Stimulated activated CD8-positive, alpha-beta memory T cell treated with anti-CD3 and anti-CD28 coated beads, Interleukin-12 subunit alpha, Interleukin-12 subunit beta, amount 100 ng/mL, for 1 hour (primary cell): ENCODE results near the gene PTGES3L.
"Not testable (repeated sequence)": the region's sequence is repeated elsewhere in the genome, so short reads cannot be mapped to it uniquely, and the experiment has no call there.

ENCODE experiments used
- DNase-seq: peaks from one replicate; pipeline ENCODE4 v3.0.0-alpha.2; 2020; ENCODE audit warnings: low read depth

PTGES3L gene

DNA sequence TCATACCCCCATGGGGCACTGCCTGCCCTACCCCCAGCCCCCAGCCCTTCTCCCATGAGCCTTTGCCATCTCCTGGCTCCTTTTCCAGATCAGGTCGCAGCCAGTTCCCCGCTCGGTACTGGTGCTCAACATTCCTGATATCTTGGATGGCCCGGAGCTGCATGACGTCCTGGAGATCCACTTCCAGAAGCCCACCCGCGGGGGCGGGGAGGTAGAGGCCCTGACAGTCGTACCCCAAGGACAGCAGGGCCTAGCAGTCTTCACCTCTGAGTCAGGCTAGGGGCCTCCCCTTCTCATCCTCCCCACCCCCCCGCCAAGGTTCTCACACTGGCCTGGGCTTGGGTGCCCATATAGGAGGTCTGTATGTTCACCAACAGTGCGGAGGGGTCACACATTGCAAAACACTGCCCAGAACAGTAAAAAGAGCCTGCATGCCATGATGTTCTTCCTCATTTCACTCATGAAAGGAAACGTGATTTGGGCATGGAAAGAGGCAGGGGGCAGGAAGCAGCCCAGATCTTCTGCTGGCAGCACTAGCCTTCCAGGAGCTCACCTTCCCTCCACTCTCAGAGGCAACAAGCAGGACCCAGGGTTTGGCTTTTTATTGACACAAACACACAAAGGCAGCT, 34.3 kb upstream of the PTGES3L start:
- no peak for DNase-seq

DNA sequence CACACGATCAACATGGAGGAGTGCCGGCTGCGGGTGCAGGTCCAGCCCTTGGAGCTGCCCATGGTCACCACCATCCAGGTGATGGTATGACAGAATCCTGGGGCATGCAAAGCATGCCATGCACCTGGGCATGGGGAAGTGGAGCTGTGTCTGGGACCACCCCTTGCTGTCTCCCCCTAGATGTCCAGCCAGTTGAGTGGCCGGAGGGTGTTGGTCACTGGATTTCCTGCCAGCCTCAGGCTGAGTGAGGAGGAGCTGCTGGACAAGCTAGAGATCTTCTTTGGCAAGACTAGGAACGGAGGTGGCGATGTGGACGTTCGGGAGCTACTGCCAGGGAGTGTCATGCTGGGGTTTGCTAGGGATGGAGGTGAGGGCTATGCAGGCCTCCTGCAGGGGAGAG, 33.4 kb upstream of the PTGES3L start:
- no peak for DNase-seq

DNA sequence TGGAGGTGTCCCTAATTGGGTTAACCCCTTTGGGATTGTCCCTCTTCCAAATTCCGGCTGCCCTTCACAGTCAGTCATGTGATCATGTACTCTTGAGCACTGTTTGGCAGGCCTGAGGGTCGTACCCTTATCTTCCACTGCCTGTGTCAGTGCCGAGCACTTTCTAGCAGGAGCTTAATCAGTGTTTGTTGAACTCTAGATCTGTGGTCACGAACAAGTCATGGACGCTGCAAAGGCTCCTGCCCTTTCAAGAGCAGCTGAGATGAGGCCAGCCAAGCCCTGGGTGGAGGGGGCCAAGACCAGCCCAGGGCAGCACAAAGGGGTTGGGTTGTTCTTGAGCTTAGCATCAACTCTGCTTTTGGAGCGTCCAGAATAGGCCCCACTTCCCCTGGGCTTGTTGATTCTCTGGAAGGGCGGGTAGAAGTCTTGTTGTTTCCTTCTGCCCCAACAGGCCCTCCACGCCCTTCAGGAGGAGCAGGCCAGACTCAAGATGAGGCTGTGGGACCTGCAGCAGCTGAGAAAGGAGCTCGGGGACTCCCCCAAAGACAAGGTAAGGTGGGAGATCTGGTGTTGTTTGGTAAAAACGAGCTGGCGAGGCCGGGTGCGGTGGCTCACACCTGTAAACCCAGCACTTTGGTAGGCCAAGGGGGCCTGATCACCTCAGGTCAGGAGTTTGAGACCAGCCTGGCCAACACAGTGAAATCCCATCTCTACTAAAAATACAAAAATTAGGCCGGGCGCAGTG, 32.0 kb upstream of the PTGES3L start:
- DNase-seq: no peak

DNA sequence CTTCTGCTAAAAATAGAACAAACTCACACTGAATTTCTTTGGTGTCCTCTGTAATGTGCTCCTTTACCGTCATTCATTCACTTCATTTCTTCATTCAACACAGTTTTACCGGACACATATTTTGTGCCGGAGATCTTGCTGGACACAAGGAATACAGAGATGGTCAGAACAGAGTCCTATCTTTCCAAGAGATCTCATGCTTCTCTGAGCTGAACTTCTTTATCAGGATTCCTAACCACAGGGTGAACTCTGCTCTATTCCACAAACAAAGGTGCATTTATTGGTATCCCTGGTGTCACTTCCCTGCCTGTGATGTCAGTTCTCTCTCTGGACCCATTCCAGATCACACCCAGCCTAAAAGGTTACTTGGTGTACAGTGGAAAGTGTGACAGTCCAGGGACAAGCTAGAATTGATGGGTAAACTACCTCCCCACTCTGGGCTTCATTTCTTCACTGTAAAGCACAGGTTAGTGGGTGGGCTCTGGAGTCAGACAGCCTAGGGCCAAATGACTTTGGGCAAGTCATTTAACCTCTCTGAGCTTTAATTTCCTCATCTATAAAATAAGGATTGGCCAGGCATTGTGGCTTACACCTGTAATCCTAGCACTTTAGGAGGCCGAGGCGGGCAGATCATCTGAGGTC, 30.9 kb upstream of the PTGES3L start:
- no peak for DNase-seq

DNA sequence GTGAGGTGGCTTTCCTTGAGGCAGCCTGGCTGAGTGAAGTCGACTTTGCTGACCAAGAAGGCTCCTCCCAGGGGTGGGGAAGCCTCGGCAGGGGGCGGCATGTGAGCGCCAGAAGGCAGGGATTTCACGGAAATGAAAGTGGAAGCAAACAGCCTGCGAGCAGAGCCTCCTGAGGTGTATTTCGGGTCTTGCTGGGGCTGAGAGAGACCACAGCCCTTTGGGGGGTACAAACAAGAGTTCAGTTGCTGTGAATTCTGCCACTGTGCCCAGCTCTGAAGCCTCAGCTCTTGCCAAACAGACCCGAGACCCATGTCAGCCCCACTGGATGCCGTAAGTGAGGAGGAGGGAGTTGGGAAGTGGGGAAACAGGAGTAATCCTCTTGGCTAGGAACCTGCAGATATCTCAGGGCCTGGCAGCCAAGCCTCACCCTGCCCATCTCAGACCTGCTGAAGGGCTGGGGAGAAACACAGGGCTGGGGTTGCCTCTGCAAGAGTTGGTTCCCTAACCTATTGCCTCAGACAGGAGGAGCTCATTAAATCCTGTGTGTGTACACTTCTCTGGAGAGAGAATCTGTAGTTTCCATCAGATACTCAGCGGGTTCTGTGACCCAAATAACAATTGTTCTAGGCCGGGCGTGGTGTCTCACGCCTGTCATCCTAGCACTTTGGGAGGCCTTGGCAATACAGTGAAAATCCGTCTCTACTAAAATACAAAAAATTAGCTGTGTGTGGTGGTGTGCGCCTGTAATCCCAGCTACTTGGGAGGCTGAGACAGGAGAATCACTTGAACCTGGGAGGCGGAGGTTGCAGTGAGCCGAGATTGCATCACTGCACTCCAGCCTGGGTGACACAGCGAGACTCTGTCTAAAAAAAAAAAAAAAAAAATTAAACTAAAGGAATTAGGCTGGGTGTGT, 27.0 kb upstream of the PTGES3L start, which contains the start of gene IFI35:
TSS of gene IFI35 (plus strand) at position 146 of the 913 bp plus-strand sequence. CDS start at position 310, 164 bp downstream.
- peak; percentile 77 for DNase-seq

DNA sequence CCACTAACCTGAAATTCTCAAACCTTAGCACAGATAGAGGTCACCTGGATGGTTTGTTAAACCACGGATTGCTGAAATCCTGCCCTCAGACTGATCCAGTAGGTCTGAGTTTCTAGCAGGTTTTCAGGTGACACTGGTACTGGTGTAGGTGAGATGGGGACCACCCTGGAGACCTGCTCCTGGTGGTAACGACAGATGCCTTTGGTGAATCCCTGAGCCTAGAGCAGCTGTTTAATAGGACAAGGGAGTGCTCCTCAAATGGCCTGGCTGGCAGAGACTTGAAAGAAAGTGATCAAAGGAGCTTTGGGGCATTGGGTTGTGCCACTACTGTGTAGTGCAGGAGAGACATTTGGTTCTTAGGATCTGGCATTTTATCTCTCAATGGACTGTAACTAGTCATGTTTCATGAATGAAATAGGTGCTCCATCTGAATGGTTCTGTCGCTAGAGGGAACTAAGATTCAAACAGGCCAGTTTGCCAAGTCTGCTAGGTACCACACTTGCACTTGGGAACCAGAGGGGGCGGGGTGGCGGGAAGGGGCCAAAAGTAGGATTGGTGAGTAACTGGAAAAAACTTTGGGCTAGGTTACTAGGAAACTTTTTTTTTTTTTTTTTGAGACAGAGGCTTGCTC, 23.8 kb upstream of the PTGES3L start:
- no peak for DNase-seq

DNA sequence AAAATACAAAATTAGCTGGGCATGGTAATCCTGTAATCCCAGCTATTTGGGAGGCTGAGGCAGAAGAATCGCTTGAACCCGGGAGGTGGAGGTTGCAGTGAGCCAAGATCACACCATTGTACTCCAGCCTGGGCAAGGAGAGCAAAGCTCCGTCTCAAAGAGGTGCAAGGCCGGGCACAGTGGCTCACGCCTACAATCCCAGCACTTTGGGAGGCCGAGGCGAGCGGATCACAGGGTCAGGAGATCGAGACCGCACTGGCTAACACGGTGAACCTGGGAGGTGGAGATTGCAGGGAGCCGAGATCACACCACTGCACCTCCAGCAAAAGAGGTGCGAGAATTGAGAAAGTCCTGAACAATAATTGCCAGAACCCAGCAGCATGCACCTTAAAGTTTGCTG, 21.0 kb upstream of the PTGES3L start:
- not testable (repeated sequence) for DNase-seq

DNA sequence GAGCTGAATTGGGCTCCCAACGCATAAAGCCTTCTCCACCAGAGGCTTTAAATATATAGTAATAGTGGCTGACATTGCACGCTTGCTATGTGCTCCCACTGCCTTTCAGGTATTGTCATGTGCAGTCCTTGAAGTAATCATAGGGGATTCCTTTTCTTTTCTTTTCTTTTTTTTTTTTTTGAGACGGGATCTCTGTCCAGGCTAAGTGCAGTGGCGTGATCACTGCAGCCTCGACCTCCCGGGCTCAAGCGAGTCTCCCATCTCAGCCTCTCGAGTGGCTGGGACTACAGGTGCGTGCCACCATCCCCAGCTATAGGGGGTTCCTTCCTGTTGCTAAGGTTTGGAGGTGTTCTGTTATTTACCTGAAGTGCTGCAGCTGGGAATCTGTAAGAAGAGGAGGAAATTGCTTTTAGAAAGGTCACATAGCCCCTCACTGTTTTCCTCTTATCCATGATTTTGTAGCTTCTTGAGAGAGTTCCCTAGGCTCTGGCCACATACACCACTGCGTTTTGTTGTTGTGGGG, 19.2 kb upstream of the PTGES3L start:
- DNase-seq: no peak

DNA sequence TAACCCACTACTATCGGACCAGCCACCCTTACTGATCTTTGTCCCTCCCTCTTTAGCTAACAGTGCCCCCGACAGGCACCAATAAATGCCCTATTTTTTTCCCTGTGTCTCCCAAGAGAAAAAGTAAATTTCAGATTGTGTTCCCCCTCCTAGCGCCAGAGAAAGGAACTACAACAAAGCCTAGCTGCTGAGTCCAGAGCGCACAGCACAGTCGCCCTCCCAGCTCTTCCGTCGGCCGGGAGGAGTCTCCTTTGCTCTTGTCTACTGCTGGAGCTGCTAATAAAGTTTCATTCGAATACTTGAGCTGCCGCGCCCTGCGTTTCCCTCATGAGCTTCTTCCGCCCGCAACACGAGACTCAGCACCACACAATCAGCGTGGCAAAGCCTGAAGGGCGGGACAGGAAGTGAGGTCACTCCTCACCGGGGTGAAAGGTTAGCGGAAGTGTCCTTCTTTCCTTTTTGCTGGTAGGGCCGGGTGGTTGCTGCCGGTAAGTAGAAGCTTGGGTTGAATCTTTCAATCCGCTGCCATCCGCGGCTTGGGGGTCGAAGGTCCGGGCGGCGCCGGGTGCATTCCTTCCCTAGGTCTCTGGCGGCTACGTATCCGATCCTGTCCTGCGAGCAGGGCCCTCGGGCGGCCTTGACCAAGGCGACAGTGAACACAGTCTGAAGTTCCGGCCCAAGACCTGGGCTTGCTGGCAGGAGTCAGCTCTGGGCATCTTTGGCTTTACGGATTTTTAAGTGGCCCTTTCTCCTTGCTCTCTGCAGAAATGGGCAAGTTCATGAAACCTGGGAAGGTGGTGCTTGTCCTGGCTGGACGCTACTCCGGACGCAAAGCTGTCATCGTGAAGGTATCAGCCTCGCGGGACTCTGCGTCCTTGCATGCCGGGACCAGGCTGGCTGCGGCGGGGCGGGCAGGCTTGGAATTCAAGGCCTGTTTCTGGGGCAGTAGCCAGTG, 18.4 kb upstream of the PTGES3L start, which contains the start of gene RPL27:
TSS of gene RPL27 (plus strand) at position 436 of the 955 bp plus-strand sequence. CDS start at position 768, 332 bp downstream.
- peak; percentile 97 for DNase-seq

DNA sequence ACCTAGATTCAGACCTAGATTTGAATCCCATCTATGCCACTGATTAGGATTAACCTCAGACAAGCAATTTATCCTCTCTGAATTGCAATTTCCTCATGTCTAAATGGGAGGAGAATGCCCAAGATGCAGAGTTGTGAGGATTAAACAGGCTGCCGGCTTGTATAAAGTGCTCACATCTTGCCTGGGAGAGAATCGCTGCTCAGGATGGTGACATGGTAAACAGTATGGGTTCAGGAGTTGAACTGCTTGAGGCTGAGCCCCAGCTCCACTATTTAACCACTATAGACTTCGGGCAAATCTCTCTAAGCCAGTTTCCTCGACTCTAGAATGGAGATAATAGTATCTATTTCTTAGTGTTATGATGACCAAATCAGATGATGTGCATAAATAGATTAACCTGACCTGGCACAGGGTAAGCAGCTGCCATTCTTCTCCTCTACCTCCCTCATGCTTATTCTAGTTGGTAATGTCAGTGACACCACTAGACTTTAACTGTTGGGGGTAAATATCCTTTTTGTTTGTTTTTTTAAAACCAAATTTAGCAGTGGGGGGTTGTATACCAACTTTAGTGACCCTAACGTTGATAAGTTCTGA, 17.6 kb upstream of the PTGES3L start:
- DNase-seq: no peak

DNA sequence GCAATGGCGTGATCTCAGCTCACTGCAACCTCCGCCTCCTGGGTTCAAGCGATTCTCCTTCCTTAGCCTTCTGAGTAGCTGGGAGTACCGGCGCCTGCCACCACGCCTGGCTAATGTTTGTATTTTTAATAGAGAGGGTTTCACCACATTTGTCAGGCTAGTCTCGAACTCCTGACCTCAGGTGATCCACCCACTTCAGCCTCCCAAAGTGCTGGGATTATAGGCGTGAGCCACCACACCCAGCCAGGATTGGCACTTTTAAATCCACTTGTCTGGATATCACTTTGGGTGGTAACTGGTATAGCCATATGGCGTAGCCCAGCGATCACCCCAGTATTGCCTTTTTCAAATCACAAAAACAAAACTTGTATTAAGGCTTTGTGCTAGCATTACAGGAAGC, 14.0 kb upstream of the PTGES3L start:
- DNase-seq: not testable (repeated sequence)

DNA sequence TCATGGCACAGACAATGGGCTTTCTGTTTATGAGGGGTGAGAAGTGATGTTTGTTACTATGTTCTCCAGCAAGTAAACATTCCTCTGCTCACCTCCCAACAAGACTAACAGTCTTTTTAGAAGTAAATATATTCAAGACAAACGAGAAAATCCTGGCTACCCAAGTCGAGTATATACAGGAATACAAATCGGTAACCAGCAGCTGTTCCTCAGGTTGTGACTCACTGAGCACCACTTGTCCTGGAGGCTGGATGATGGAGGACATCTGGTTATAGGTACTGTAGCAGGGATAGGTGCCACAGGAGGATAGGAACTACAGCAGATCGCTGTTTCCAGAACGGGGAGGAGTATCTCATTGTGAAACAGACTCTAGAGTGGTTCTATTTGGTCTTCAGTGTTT, 13.0 kb upstream of the PTGES3L start:
- DNase-seq: no peak

DNA sequence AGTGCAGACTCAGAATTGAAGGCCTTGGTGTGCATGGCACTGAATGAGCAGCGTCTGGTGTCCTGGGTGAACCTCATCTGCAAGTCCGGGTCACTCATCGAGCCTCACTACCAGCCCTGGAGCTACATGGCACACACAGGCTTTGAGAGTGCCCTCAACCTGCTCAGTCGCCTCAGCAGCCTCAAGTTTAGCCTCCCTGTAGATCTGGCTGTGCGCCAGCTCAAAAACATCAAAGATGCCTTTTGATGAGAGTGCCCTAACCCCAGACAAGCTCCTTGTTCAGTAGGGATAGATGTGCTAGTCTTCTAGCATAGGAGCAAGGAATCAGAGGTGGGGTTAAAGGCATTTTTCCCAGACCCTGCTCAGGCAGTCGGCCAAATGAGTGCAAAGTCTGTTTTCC, 11.6 kb upstream of the PTGES3L start:
- no peak for DNase-seq

DNA sequence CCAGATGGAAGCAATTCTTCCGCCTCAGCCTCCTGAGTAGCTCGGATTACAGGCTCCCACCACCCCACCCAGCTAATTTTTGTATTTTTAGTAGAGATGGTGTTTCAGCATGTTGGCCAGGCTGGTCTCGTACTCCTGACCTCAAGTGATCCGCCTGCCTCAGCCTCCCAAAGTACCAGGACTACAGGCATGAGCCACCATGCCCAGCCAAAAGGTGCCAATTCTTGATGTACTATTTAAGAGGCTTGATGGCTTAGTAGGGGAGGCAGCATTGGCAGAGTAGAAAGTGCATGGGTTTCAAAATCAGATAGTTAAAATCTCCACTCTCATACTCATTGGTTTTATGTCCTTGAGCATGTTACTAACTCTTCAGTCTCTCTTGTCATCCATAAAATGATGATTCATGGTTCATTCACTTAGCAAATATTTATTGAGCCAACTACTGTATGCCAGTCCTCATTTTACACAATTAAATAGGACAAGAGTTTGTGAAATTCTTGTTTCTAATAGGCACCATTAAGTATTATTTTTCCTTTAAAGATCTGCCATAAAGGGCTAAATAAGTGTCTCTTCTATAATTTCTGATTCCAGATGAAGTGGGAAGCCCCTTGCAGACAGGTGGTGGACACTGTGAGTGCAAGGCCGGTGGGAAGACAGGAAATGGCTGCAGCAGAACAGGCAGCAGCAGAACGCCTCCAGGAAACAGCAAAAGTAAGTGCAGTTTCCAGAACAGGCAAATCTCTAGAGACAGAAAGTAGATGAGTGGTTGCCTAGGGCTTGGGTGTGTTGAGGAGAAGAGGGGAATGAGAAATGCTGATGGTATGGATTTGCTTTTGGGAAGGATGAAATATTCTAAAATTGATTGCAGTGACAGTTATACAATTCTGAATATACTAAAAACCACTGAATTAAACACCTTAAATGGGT, 10.1 kb upstream of the PTGES3L start:
- no peak for DNase-seq

DNA sequence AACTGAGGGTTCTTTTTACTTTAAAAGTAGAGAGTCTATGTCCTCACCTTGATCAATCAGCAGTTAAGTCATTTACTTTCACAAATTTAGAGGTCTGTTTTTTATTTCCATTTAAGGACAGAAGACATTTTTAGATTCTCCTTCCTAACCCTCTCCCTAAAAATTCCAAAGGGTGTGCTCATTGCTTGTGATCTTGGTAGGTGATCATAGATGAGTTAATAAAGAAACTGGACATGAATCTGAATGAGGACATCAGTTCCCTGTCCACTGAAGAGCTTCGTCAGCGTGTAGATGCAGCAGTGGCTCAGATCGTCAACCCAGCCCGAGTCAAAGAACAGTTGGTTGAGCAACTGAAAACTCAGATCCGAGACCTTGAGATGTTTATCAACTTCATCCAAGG, 9.3 kb upstream of the PTGES3L start:
- no peak for DNase-seq

DNA sequence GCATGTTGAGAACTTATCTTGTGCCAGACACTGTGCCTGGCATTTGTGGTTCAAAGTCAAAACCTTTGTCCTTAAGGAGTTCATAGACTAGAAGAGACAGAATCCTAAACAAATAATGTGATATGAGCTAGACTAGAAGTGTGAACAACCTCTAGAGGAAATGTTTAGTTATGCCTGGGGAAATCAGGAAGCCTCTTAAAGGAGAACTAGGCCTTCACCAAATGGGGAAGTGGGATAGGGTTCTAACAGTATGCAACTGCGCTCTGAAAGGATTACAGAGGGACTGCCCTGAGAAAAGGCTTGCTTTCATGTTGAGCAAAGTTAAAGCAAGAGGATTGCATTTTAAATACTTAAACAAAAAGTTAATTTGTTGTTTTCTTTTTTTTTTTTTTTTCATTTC, 5.3 kb upstream of the PTGES3L start:
- no peak for DNase-seq

DNA sequence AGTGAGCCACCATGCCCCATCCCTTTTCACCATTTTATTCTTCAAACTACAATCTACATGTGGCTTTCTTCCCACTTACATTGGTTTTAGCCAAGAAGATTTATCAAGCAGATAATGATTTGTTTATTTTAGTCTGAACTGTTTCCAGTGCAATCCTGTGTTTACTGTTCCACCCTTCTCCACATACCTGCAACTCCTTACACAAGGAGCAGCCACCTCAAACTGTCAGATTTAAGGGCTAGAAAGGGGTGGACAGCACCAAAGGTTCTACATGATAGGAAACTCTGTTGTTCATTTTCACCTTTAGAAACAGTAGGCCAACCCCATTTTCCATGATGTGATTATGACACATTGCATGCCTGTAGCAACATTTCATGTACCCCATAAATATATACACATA, 2.4 kb upstream of the PTGES3L start:
- no peak for DNase-seq

DNA sequence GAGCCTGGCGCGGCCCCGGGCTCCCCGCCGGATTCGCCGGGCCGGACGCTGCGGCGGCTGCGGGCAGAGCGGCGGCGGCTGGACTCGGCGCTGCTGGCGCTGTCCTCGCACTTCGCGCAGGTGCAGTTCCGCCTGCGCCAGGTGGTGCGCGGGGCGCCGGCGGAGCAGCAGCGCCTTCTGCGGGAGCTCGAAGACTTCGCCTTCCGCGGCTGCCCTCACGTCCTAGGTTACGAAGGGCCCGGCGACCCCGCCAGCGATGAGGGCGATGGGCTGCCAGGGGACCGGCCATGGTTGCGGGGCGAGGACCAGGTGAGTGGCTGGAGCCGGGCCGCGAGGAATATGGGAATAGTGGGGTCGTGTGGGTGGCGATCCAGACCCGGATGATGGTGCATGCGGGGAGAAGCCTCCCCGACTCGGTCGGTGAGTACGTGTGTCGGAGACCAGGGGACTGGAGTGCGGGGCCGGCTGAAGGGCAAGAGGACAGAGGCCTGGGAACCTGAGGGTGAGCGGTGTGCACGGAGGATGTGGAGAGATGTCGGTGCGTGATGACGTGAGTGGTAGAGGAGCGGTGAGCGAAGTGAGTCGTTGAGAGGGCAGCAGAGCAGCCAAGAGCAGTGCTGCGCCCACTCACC, 1.0 kb upstream of the PTGES3L start:
- DNase-seq: no peak
